Measurements from ENCODE around the gene ANO2.

ANO2 gene

GRCh38 chr12:5796171-5796958 is 148.7 kb downstream of the ANO2 start:
- TF ChIP-seq CTCF (IDR thresholded peaks at IDR 0.05; ENCODE audit: low read depth, low read length): peak; percentile 37
- H3K4me3 ChIP-seq (ENCODE audit: low read depth, low read length): no peak overlapping the region
- in situ Hi-C loops (cut with HindIII; ENCODE audit: low sequenced_read_pairs): no loop called here
- DNase-seq (ENCODE audit: low read depth, low spot score): no peak

- in situ Hi-C loops (cut with HindIII; ENCODE audit: low sequenced_read_pairs): no loop called here
- TF ChIP-seq CTCF (IDR thresholded peaks at IDR 0.05; ENCODE audit: low read depth, low read length): no peak
- DNase-seq (ENCODE audit: low read depth, low spot score): no peak
- no peak overlapping the region for H3K4me3 ChIP-seq (ENCODE audit: low read depth, low read length)
Observed at GRCh38 chr12:5794156-5794555, 150.9 kb downstream of the ANO2 start.

- DNase-seq (ENCODE audit: low read depth, low spot score): no peak
- no peak overlapping the region for H3K4me3 ChIP-seq (ENCODE audit: low read depth, low read length)
- TF ChIP-seq CTCF (IDR thresholded peaks at IDR 0.05; ENCODE audit: low read depth, low read length): no peak
- in situ Hi-C loops (cut with HindIII; ENCODE audit: low sequenced_read_pairs): no loop called here
Observed at GRCh38 chr12:5792343-5792742, 152.7 kb downstream of the ANO2 start.

GRCh38 chr12:5789469-5789968 is 155.5 kb downstream of the ANO2 start:
- DNase-seq (ENCODE audit: low read depth, low spot score): no peak
- in situ Hi-C loops (cut with HindIII; ENCODE audit: low sequenced_read_pairs): no loop called here
- no peak for TF ChIP-seq CTCF (IDR thresholded peaks at IDR 0.05; ENCODE audit: low read depth, low read length)
- no peak overlapping the region for H3K4me3 ChIP-seq (ENCODE audit: low read depth, low read length)

GRCh38 chr12:5787828-5788227 is 157.2 kb downstream of the ANO2 start:
- no peak overlapping the region for H3K4me3 ChIP-seq (ENCODE audit: low read depth, low read length)
- no peak for DNase-seq (ENCODE audit: low read depth, low spot score)
- no peak for TF ChIP-seq CTCF (IDR thresholded peaks at IDR 0.05; ENCODE audit: low read depth, low read length)
- in situ Hi-C loops (cut with HindIII; ENCODE audit: low sequenced_read_pairs): no loop called here

GRCh38 chr12:5785601-5786000 is 159.5 kb downstream of the ANO2 start:
- DNase-seq (ENCODE audit: low read depth, low spot score): no peak
- TF ChIP-seq CTCF (IDR thresholded peaks at IDR 0.05; ENCODE audit: low read depth, low read length): no peak
- in situ Hi-C loops (cut with HindIII; ENCODE audit: low sequenced_read_pairs): no loop called here
- no peak overlapping the region for H3K4me3 ChIP-seq (ENCODE audit: low read depth, low read length)
